ENCODE results near the gene KRTAP12-3.
"Not testable (repeated sequence)": the region's sequence is repeated elsewhere in the genome, so short reads cannot be mapped to it uniquely, and the experiment has no call there.

DNA sequence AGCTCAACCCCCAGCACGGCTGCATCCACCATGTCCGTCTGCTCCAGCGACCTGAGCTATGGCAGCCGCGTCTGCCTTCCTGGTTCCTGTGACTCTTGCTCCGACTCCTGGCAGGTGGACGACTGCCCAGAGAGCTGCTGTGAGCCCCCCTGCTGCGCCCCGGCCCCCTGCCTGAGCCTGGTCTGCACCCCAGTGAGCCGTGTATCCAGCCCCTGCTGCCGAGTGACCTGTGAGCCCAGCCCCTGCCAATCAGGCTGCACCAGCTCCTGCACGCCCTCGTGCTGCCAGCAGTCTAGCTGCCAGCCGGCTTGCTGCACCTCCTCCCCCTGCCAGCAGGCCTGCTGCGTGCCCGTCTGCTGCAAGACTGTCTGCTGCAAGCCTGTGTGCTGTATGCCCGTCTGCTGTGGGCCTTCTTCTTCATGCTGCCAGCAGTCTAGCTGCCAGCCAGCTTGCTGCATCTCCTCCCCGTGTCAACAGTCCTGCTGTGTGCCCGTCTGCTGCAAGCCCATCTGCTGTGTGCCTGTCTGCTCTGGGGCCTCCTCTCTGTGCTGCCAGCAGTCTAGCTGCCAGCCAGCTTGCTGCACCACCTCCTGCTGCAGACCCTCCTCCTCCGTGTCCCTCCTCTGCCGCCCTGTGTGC lies 39.6 kb downstream of the KRTAP12-3 start, which contains the start of gene KRTAP10-12:
- TF ChIP-seq, protein P1, sequence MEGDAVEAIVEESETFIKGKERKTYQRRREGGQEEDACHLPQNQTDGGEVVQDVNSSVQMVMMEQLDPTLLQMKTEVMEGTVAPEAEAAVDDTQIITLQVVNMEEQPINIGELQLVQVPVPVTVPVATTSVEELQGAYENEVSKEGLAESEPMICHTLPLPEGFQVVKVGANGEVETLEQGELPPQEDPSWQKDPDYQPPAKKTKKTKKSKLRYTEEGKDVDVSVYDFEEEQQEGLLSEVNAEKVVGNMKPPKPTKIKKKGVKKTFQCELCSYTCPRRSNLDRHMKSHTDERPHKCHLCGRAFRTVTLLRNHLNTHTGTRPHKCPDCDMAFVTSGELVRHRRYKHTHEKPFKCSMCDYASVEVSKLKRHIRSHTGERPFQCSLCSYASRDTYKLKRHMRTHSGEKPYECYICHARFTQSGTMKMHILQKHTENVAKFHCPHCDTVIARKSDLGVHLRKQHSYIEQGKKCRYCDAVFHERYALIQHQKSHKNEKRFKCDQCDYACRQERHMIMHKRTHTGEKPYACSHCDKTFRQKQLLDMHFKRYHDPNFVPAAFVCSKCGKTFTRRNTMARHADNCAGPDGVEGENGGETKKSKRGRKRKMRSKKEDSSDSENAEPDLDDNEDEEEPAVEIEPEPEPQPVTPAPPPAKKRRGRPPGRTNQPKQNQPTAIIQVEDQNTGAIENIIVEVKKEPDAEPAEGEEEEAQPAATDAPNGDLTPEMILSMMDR (IDR thresholded peaks at IDR 0.05) = not testable (repeated sequence)
- TF ChIP-seq POLR2A (IDR thresholded peaks at IDR 0.05) = not testable (repeated sequence)
